GM21528 (cell line): ENCODE measurements around the gene TAAR8.
A peak's percentile ranks its signal among the peaks of the same experiment; 100 is the strongest.
"Not testable (repeated sequence)": the region's sequence is repeated elsewhere in the genome, so short reads cannot be mapped to it uniquely, and the experiment has no call there.

ENCODE experiments used
- ATAC-seq: cut with Tn5 transposase; IDR thresholded peaks from one replicate; pipeline ENCODE4 v1.9.1; 2021; ENCODE audit warnings: mild to moderate bottlenecking, moderate library complexity; ENCODE audit not compliant: unreplicated experiment, low FRiP score

TAAR8 gene

GRCh38 chr6:132552372-132552771 is at the start of gene TAAR8:
TAAR8 (plus strand) TSS chr6:132552672; CDS start chr6:132552693, 21 bp downstream.
- ATAC-seq: no peak

GRCh38 chr6:132504757-132505156 is 47.7 kb upstream of the TAAR8 start:
- no peak for ATAC-seq

GRCh38 chr6:132505158-132505557 is 47.3 kb upstream of the TAAR8 start:
- peak; percentile 44 for ATAC-seq

GRCh38 chr6:132506461-132506860 is 46.0 kb upstream of the TAAR8 start:
- ATAC-seq: no peak

- no peak for ATAC-seq
Measured at GRCh38 chr6:132506869-132507808, 45.3 kb upstream of the TAAR8 start.

- no peak for ATAC-seq
Measured at GRCh38 chr6:132511210-132511830, 41.2 kb upstream of the TAAR8 start.

- ATAC-seq: no peak
Measured at GRCh38 chr6:132511831-132512220, 40.6 kb upstream of the TAAR8 start.

GRCh38 chr6:132512342-132512637 is 40.2 kb upstream of the TAAR8 start:
- no peak for ATAC-seq

GRCh38 chr6:132512638-132513632 is 39.5 kb upstream of the TAAR8 start, which contains the start of gene STX7:
STX7 (minus strand) TSS chr6:132513116; CDS start chr6:132503530, 9,586 bp downstream.
- peak; percentile 95 for ATAC-seq

GRCh38 chr6:132513831-132514545 is 38.5 kb upstream of the TAAR8 start:
- no peak for ATAC-seq

- ATAC-seq: no peak
Measured at GRCh38 chr6:132515386-132515785, 37.1 kb upstream of the TAAR8 start.

GRCh38 chr6:132520953-132521352 is 31.5 kb upstream of the TAAR8 start:
- no peak for ATAC-seq

GRCh38 chr6:132524646-132525045 is 27.8 kb upstream of the TAAR8 start:
- no peak for ATAC-seq

- no peak for ATAC-seq
Measured at GRCh38 chr6:132525866-132526265, 26.6 kb upstream of the TAAR8 start.

GRCh38 chr6:132526461-132526860 is 26.0 kb upstream of the TAAR8 start:
- no peak for ATAC-seq

GRCh38 chr6:132527791-132528190 is 24.7 kb upstream of the TAAR8 start:
- no peak for ATAC-seq

- ATAC-seq: peak; percentile 89
Measured at GRCh38 chr6:132530293-132530974, 22.0 kb upstream of the TAAR8 start.

- not testable (repeated sequence) for ATAC-seq
Measured at GRCh38 chr6:132534546-132534945, 17.9 kb upstream of the TAAR8 start.

- ATAC-seq: no peak
Measured at GRCh38 chr6:132537145-132537544, 15.3 kb upstream of the TAAR8 start.
